Tibial nerve (tissue), 4 donors: ENCODE measurements around the gene KCTD12. TPM values are rescaled to one million over a fixed set of nuclear protein-coding genes. Genes with fewer than 3 reads are reported as not detected.

ENCODE experiments used
- DNase-seq, 2 donors: peaks; one replicate each; pipeline ENCODE4 v3.0.0-alpha.2; 2019; ENCODE audit warnings: low spot score in 2 of 2
- H3K27ac ChIP-seq, 4 donors: fragments of 200-600 bp; sonication (generic) in 3 of 4; one replicate each; pipeline ENCODE4 v1.5.1; 2017 to 2019; ENCODE audit warnings: mild to moderate bottlenecking in 1 of 4
- H3K27me3 ChIP-seq, 2 donors: fragments of 200-600 bp; sonication (generic) in 1 of 2; one replicate each; pipeline versions ENCODE4 v1.5.1 to v1.6.0; 2017 to 2019
- H3K36me3 ChIP-seq, 3 donors: fragments of 200-600 bp; sonication (generic); one replicate each; pipeline ENCODE4 v1.5.1; 2018 to 2019
- H3K4me1 ChIP-seq, 4 donors: fragments of 200-600 bp; sonication (generic) in 3 of 4; one replicate each; pipeline ENCODE4 v1.5.1; 2017 to 2019
- H3K4me3 ChIP-seq, 4 donors: fragments of 200-600 bp; sonication (generic) in 3 of 4; one replicate each; pipeline ENCODE4 v1.5.1; 2017 to 2019; ENCODE audit warnings: mild to moderate bottlenecking in 1 of 4, moderate library complexity in 1 of 4
- H3K9me3 ChIP-seq, 4 donors: fragments of 200-600 bp; sonication (generic) in 3 of 4; one replicate each; pipeline ENCODE4 v1.5.1; 2017 to 2019
- CTCF ChIP-seq, 5 experiments: fragments of 200-600 bp in 3 of 5; fragments of 450-650 bp in 2 of 5; sonication (generic) in 3 of 5; IDR thresholded peaks; one replicate each; pipeline ENCODE4 v1.5.1; 2016 to 2019; ENCODE audit warnings: antibody characterized with exemption in 5 of 5, mild to moderate bottlenecking in 3 of 5, moderate library complexity in 2 of 5
- EP300 ChIP-seq, 2 donors: sonication (generic); formaldehyde crosslinking; IDR thresholded peaks; one replicate each; pipeline ENCODE4 v1.6.1; 2017; ENCODE audit warnings: antibody characterized with exemption in 2 of 2, mild to moderate bottlenecking in 1 of 2
- POLR2A ChIP-seq, 2 donors: fragments of 450-650 bp; IDR thresholded peaks; one replicate each; pipeline ENCODE4 v1.6.1; 2017; ENCODE audit warnings: antibody characterized with exemption in 2 of 2, mild to moderate bottlenecking in 2 of 2, moderate library complexity in 2 of 2
- WGBS, 2 donors: methylation state at CpG; one replicate each; pipeline ENCODE4 v1.1.5; 2018; 5-methylcytosine and 5-hydroxymethylcytosine counted together
- total RNA-seq, 4 donors: library from RNA; depleted of rRNA; stranded (reverse); fragments of >200 nt; gene quantifications; one replicate each; pipeline ENCODE4 v1.1.0, GENCODE V29; 2016

Gene KCTD12
- total RNA-seq, 4 donors from 2014 or later, result 126 to 217 (median 159) TPM

GRCh38 chr13:76878043-76878442 is 8.2 kb downstream of the KCTD12 start:
- H3K9me3 ChIP-seq, result no peaks in the 10 kb centered on the region
- H3K27ac ChIP-seq, result peak overlapping the region in 2 of 4 donors; percentile 98
- H3K36me3 ChIP-seq, result no peaks in the 10 kb centered on the region
- WGBS, 2 donors, result 89 to 96% methylated on average over 3 of the region's 3 CpGs
- DNase-seq, result no peak
- H3K27me3 ChIP-seq, result no peaks in the 10 kb centered on the region
- peaks cover 0 to 57% (median 14%) of the 10 kb centered on the region in 4 donors for H3K4me1 ChIP-seq
- TF ChIP-seq CTCF (IDR thresholded peaks at IDR 0.05), result no peak
- TF ChIP-seq EP300 (IDR thresholded peaks at IDR 0.05), result no peak
- no peak overlapping the region for H3K4me3 ChIP-seq

- Histone ChIP-seq H3K36me3 (no peaks in the 10 kb centered on the region), H3K4me3 (no peak overlapping the region), H3K4me1 (peaks cover 0 to 61% (median 17%) of the 10 kb centered on the region in 4 donors), H3K9me3 (no peaks in the 10 kb centered on the region), H3K27ac (peak overlapping the region in 2 of 4 donors; percentile 79 to 85), H3K27me3 (no peaks in the 10 kb centered on the region)
- WGBS, 2 donors, result 53 to 58% methylated on average over 3 of the region's 3 CpGs
- TF ChIP-seq CTCF (IDR thresholded peaks at IDR 0.05) (no peak), POLR2A (IDR thresholded peaks at IDR 0.05) (no peak), EP300 (IDR thresholded peaks at IDR 0.05) (no peak)
- DNase-seq, result no peak
These were observed 10.9 kb downstream of the KCTD12 start for GRCh38 chr13:76875271-76875815.

GRCh38 chr13:76874479-76874878 is 11.7 kb downstream of the KCTD12 start:
- no peak for DNase-seq
- 58% methylated on average over 2 of the region's 2 CpGs for WGBS, 2 donors
- Histone ChIP-seq H3K27ac (peak overlapping the region in 3 of 4 donors; percentile 66 to 85 (median 79)), H3K4me1 (peaks cover 0 to 53% (median 14%) of the 10 kb centered on the region in 4 donors), H3K36me3 (no peaks in the 10 kb centered on the region), H3K27me3 (no peaks in the 10 kb centered on the region), H3K4me3 (peak overlapping the region in 1 of 4 donors; percentile 23), H3K9me3 (no peaks in the 10 kb centered on the region)
- TF ChIP-seq EP300 (IDR thresholded peaks at IDR 0.05), result peak in 1 of 2 donors; percentile 18
- TF ChIP-seq CTCF (IDR thresholded peaks at IDR 0.05), result no peak
- no peak for TF ChIP-seq POLR2A (IDR thresholded peaks at IDR 0.05)

GRCh38 chr13:76873445-76873844 is 12.8 kb downstream of the KCTD12 start:
- TF ChIP-seq CTCF (IDR thresholded peaks at IDR 0.05), result no peak
- Histone ChIP-seq H3K4me3 (peak overlapping the region in 1 of 4 donors; percentile 23), H3K27ac (peak overlapping the region; percentile 24 to 85 (median 72)), H3K27me3 (no peaks in the 10 kb centered on the region), H3K9me3 (no peaks in the 10 kb centered on the region), H3K4me1 (peaks cover 0 to 42% (median 10%) of the 10 kb centered on the region in 4 donors), H3K36me3 (no peaks in the 10 kb centered on the region)
- no peak for DNase-seq
- WGBS, 2 donors, result 43 to 47% methylated on average over 2 of the region's 2 CpGs

GRCh38 chr13:76872675-76873074 is 13.5 kb downstream of the KCTD12 start:
- Histone ChIP-seq H3K4me1 (peaks cover 0 to 35% (median 8%) of the 10 kb centered on the region in 4 donors), H3K4me3 (peak overlapping the region in 1 of 4 donors; percentile 10), H3K27me3 (no peaks in the 10 kb centered on the region), H3K36me3 (no peaks in the 10 kb centered on the region), H3K27ac (peak overlapping the region; percentile 24 to 85 (median 58)), H3K9me3 (no peaks in the 10 kb centered on the region)
- WGBS, 2 donors, result 30 to 31% methylated on average over 2 of the region's 2 CpGs
- DNase-seq, result no peak
- TF ChIP-seq POLR2A (IDR thresholded peaks at IDR 0.05) (no peak), CTCF (IDR thresholded peaks at IDR 0.05) (no peak), EP300 (IDR thresholded peaks at IDR 0.05) (no peak)
